ENCODE data around the gene PGA4.
"Not testable (repeated sequence)": the region's sequence is repeated elsewhere in the genome, so short reads cannot be mapped to it uniquely, and the experiment has no call there.

PGA4 gene

DNA sequence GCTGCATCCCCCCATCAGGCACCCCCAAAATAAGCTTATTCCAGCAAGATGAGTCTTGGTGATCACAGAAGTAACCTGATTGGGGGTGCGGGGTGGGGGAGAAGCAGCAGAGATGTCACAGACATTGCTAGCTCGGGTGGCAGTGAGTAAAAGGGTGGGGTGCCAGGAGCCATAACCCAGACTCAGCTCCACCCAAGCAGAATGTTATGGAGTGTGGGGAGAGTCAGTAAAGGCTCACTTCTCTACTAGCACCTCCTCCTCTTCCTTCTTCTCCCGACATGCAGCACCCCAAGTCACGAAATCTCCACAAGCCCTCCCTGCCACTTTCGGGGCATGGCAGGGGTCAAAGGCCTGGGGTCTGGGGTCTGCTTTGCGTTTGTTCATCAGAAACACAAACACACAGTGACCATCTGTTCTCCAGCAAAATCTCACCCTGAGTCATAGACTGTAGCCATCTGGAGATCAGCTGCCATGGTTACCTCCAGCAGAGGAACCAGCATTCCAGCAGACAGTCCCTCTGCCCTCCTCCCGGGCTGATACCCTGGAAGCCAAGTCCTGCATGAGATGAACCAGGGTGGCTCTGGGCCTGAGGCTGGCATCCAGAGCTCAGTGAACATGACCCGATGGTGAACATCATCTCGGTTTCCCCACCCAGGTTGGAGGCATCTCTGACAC lies 14.4 kb upstream of the PGA4 start:
- H3K4me3 ChIP-seq (ENCODE audit: low read depth, low read length); DNase-seq (ENCODE audit: low read depth); in situ Hi-C loops (cut with HindIII; ENCODE audit: low sequenced_read_pairs): not testable (repeated sequence)

- in situ Hi-C loops (cut with HindIII; ENCODE audit: low sequenced_read_pairs); DNase-seq (ENCODE audit: low read depth); H3K4me3 ChIP-seq (ENCODE audit: low read depth, low read length): not testable (repeated sequence)
Observed at GRCh38 chr11:61210629-61211028, 11.5 kb upstream of the PGA4 start.

- H3K4me3 ChIP-seq (ENCODE audit: low read depth, low read length); in situ Hi-C loops (cut with HindIII; ENCODE audit: low sequenced_read_pairs); DNase-seq (ENCODE audit: low read depth): not testable (repeated sequence)
Observed at GRCh38 chr11:61211327-61211952, 10.7 kb upstream of the PGA4 start.

DNA sequence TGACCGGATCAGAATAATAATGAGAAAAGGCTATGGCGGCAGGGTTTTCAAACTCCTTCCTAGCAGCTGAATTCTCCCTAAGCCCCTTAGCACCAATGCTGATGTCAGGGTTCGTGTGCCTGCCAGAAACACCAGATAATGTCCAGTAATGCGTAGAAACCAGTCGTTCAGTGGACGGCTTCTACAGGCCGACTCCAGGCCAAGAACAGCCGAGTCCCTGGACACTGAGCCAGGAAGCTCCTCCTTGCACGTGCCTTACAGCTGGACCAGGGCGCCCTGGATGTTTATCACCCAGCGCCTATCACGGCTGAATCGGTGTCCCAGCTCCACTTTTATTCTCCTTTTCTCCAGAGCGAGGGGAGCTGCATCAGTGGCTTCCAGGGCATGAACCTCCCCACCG lies 9.9 kb upstream of the PGA4 start:
- in situ Hi-C loops (cut with HindIII; ENCODE audit: low sequenced_read_pairs); DNase-seq (ENCODE audit: low read depth); H3K4me3 ChIP-seq (ENCODE audit: low read depth, low read length): not testable (repeated sequence)

DNA sequence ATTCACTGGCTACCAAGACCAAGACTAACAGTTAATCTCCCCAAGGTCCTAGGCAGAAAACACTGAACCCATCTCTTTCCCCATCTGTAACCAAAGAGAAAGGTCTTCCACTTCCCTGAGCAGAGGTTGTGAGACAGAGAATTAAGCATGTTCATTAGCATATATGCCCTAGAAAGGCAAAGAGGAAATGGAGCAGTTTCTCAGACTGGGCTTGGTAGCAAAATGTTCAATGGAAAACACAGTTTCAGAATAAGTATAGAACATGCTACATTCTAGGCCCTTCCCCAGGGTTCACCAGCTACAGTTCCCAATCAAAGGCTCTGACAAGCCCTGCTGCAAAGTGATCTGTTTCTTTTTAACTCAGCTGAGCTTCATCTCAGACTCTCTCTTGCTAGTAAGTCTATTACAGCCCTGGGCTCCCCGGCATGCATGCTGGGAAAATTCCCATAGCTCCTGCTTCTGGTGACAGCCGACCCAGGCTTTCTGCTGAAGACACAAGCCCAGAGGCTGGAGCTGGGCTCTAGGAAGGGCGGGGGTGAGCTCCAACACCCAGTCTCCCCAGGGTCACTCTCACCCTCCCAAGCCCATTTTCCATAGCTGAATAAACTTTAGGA lies 8.3 kb upstream of the PGA4 start:
- in situ Hi-C loops (cut with HindIII; ENCODE audit: low sequenced_read_pairs); H3K4me3 ChIP-seq (ENCODE audit: low read depth, low read length); DNase-seq (ENCODE audit: low read depth): not testable (repeated sequence)

DNA sequence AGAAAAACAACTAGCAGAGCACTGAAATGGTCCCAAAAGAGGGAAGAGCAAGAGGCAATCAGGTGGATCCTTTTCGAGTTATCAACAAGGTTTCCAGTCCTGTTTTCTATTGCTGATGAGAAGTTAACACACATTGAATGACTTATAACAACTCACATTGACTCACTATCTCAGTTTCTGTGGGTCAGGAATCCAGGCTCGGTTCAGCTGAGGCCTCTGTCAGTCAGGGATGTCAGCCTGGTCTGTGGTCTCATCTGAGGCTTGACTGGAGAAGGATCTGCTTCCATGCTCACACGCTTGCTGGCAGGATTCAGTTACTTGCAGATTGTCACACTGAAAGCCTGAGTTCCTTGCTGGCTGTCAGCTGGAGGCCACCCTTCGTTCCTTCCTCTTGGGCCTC lies 3.8 kb upstream of the PGA4 start:
- DNase-seq (ENCODE audit: low read depth); in situ Hi-C loops (cut with HindIII; ENCODE audit: low sequenced_read_pairs); H3K4me3 ChIP-seq (ENCODE audit: low read depth, low read length): not testable (repeated sequence)

- H3K4me3 ChIP-seq (ENCODE audit: low read depth, low read length); in situ Hi-C loops (cut with HindIII; ENCODE audit: low sequenced_read_pairs); DNase-seq (ENCODE audit: low read depth): not testable (repeated sequence)
Observed at GRCh38 chr11:61219016-61219415, 3.1 kb upstream of the PGA4 start.

DNA sequence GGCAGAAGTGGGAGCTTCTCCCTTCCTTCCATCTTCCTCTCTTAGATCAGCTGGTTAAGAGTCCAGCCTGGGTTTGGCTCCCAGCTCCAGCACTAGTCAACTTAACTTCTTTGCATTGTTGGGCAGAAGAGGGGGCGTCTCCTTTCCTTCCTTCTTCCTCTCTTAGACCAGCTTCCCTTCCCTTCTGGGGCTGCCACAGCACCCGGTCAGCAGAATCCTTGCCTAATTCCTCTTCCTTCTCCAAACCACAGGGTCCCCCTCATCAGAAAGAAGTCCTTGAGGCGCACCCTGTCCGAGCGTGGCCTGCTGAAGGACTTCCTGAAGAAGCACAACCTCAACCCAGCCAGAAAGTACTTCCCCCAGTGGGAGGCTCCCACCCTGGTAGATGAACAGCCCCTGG lies 545 bp downstream of the PGA4 start:
- DNase-seq (ENCODE audit: low read depth); H3K4me3 ChIP-seq (ENCODE audit: low read depth, low read length); in situ Hi-C loops (cut with HindIII; ENCODE audit: low sequenced_read_pairs): not testable (repeated sequence)

- H3K4me3 ChIP-seq (ENCODE audit: low read depth, low read length); DNase-seq (ENCODE audit: low read depth); in situ Hi-C loops (cut with HindIII; ENCODE audit: low sequenced_read_pairs): not testable (repeated sequence)
Observed at GRCh38 chr11:61226457-61227137, 4.5 kb downstream of the PGA4 start.

DNA sequence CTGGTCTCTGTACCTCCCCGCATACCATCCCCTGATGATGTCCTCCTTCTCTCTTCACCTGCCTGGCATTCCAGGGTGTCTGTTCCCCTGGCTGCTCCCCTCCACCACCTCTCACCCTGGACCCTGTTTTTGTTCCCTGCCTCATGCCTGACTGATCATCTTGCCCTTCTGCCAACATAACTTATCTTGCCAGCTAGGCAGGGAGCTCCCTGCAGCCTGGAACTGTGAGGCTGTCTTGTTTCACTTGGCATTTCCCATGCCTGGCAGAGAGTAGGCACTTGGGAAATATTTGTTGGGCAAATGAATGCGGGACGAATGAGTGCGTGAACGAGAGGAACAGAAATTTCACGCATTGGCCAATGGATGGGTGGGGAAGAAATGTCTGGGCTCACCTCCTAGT lies 7.3 kb downstream of the PGA4 start:
- in situ Hi-C loops (cut with HindIII; ENCODE audit: low sequenced_read_pairs); H3K4me3 ChIP-seq (ENCODE audit: low read depth, low read length); DNase-seq (ENCODE audit: low read depth): not testable (repeated sequence)

DNA sequence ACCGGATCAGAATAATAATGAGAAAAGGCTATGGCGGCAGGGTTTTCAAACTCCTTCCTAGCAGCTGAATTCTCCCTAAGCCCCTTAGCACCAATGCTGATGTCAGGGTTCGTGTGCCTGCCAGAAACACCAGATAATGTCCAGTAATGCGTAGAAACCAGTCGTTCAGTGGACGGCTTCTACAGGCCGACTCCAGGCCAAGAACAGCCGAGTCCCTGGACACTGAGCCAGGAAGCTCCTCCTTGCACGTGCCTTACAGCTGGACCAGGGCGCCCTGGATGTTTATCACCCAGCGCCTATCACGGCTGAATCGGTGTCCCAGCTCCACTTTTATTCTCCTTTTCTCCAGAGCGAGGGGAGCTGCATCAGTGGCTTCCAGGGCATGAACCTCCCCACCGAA lies 8.9 kb downstream of the PGA4 start:
- H3K4me3 ChIP-seq (ENCODE audit: low read depth, low read length); DNase-seq (ENCODE audit: low read depth); in situ Hi-C loops (cut with HindIII; ENCODE audit: low sequenced_read_pairs): not testable (repeated sequence)

DNA sequence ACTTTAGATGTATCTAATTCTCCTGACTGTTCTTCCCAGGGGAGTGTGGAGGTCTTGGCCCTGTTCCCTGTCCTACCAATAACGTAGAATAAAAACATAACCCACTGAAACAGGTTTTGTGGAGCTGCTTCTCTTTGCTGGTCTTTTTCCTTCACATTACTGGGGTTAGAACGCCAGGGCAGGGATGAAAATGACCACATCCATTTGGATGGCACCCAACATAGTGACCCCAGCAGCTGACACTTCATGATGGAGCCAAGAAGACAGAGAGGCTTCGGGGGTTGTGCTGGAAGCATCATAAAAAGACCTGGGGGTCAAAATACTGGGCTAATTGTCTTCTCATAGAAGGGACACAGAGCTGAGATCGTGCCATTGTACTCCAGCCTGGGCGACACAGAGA lies 9.4 kb downstream of the PGA4 start:
- DNase-seq (ENCODE audit: low read depth); in situ Hi-C loops (cut with HindIII; ENCODE audit: low sequenced_read_pairs); H3K4me3 ChIP-seq (ENCODE audit: low read depth, low read length): not testable (repeated sequence)

DNA sequence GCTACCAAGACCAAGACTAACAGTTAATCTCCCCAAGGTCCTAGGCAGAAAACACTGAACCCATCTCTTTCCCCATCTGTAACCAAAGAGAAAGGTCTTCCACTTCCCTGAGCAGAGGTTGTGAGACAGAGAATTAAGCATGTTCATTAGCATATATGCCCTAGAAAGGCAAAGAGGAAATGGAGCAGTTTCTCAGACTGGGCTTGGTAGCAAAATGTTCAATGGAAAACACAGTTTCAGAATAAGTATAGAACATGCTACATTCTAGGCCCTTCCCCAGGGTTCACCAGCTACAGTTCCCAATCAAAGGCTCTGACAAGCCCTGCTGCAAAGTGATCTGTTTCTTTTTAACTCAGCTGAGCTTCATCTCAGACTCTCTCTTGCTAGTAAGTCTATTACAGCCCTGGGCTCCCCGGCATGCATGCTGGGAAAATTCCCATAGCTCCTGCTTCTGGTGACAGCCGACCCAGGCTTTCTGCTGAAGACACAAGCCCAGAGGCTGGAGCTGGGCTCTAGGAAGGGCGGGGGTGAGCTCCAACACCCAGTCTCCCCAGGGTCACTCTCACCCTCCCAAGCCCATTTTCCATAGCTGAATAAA lies 10.5 kb downstream of the PGA4 start:
- DNase-seq (ENCODE audit: low read depth); in situ Hi-C loops (cut with HindIII; ENCODE audit: low sequenced_read_pairs); H3K4me3 ChIP-seq (ENCODE audit: low read depth, low read length): not testable (repeated sequence)

DNA sequence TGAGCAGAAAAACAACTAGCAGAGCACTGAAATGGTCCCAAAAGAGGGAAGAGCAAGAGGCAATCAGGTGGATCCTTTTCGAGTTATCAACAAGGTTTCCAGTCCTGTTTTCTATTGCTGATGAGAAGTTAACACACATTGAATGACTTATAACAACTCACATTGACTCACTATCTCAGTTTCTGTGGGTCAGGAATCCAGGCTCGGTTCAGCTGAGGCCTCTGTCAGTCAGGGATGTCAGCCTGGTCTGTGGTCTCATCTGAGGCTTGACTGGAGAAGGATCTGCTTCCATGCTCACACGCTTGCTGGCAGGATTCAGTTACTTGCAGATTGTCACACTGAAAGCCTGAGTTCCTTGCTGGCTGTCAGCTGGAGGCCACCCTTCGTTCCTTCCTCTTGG lies 15.0 kb downstream of the PGA4 start:
- H3K4me3 ChIP-seq (ENCODE audit: low read depth, low read length); in situ Hi-C loops (cut with HindIII; ENCODE audit: low sequenced_read_pairs); DNase-seq (ENCODE audit: low read depth): not testable (repeated sequence)

DNA sequence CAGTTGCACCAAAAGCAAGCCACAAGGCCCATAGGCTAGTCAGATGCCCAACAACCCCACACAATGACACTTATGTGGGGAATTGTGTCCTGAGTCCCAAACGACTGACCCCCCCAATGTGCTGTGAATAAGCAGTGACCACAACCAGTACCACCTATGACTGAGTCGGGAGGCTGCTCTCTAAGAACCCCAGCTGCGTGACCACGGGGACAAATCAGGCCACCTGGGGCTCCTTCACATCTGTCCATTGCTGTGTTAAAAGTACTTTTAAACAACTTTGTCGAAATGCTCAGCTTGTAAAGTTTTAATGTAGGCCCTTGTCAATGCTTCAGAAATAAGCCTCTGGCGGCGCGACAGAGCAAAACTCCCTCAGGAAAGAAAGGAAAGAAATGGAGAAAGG lies 18.1 kb downstream of the PGA4 start:
- H3K4me3 ChIP-seq (ENCODE audit: low read depth, low read length); DNase-seq (ENCODE audit: low read depth); in situ Hi-C loops (cut with HindIII; ENCODE audit: low sequenced_read_pairs): not testable (repeated sequence)

GRCh38 chr11:61240875-61241274 lies 18.7 kb downstream of the PGA4 start, which contains the start of gene PGA5:
TSS of gene PGA5 (plus strand) at chr11:61241175. CDS start at chr11:61241227, 52 bp downstream.
- H3K4me3 ChIP-seq (ENCODE audit: low read depth, low read length); DNase-seq (ENCODE audit: low read depth); in situ Hi-C loops (cut with HindIII; ENCODE audit: low sequenced_read_pairs): not testable (repeated sequence)

GRCh38 chr11:61241526-61241925 lies 19.4 kb downstream of the PGA4 start:
- DNase-seq (ENCODE audit: low read depth); in situ Hi-C loops (cut with HindIII; ENCODE audit: low sequenced_read_pairs); H3K4me3 ChIP-seq (ENCODE audit: low read depth, low read length): not testable (repeated sequence)
